Measurements from ENCODE around the gene GABBR1. TPM values are rescaled to one million over a fixed set of nuclear protein-coding genes. Genes with fewer than 3 reads are reported as not detected.

Gene GABBR1
- total and polyA plus RNA-seq, 4 donors = 1.1 to 4.7 (median 1.4) TPM

GRCh38 chr6:29681811-29682210 is 48.8 kb upstream of the GABBR1 start:
- TF ChIP-seq FOXA2 (IDR thresholded peaks at IDR 0.05) = no peak
- no peak for TF ChIP-seq TAF1 (conservative IDR thresholded peaks at IDR 0.05)
- TF ChIP-seq NR2F2 (IDR thresholded peaks at IDR 0.05) = no peak
- TF ChIP-seq EGR1 (IDR thresholded peaks at IDR 0.05; ENCODE audit: low read depth in 2 of 2) = no peak
- no peak for TF ChIP-seq FOXA1 (IDR thresholded peaks at IDR 0.05)
- no peak for TF ChIP-seq RAD21 (IDR thresholded peaks at IDR 0.05)
- TF ChIP-seq MAX (IDR thresholded peaks at IDR 0.05) = no peak
- TF ChIP-seq SP1 (IDR thresholded peaks at IDR 0.05) = no peak
- no peak for TF ChIP-seq ATF3 (IDR thresholded peaks at IDR 0.05)
- no peak for TF ChIP-seq REST (IDR thresholded peaks at IDR 0.05)
- no peak for TF ChIP-seq HNF4G (IDR thresholded peaks at IDR 0.05)
- no peak for TF ChIP-seq CTCF (IDR thresholded peaks at IDR 0.05; ENCODE audit: low read depth, low read length, missing input control)
- no peaks in the 10 kb centered on the region for H3K27me3 ChIP-seq (ENCODE audit: control insufficient read depth in 4 of 4, insufficient read depth in 4 of 4, low read length in 3 of 4)
- WGBS = 88% methylated on average over 8 of the region's 8 CpGs
- H3K4me3 ChIP-seq (ENCODE audit: low read depth in 1 of 3, low read length in 3 of 3) = no peak overlapping the region
- DNase-seq (ENCODE audit: low spot score) = no peak
- peaks cover 0 to 2% (median 0%) of the 10 kb centered on the region in 4 donors for H3K9me3 ChIP-seq (ENCODE audit: control insufficient read depth in 4 of 4, low read length in 3 of 4)
- no peak overlapping the region for H3K9ac ChIP-seq (ENCODE audit: low read depth in 1 of 2, low read length in 2 of 2)
- H3K4me1 ChIP-seq (ENCODE audit: control insufficient read depth in 4 of 4, insufficient read depth in 4 of 4, low read length in 3 of 4) = no peaks in the 10 kb centered on the region
- H3K36me3 ChIP-seq (ENCODE audit: control insufficient read depth in 4 of 4, insufficient read depth in 3 of 4, low read depth in 1 of 4, low read length in 3 of 4) = no peaks in the 10 kb centered on the region
- H3K27ac ChIP-seq (ENCODE audit: low read depth in 1 of 2, low read length in 2 of 2) = no peak overlapping the region

- no peak within 1 kb of the TSS for H3K4me3 ChIP-seq (ENCODE audit: low read depth in 1 of 3, low read length in 3 of 3)
- TF ChIP-seq ATF3 (IDR thresholded peaks at IDR 0.05) (no peak), MAX (IDR thresholded peaks at IDR 0.05) (no peak), SP1 (IDR thresholded peaks at IDR 0.05) (no peak), GABPA (IDR thresholded peaks at IDR 0.05 in 1 of 2, conservative IDR thresholded peaks at IDR 0.05 in 1 of 2) (no peak), CTCF (IDR thresholded peaks at IDR 0.05; ENCODE audit: low read depth, low read length, missing input control) (no peak), JUND (IDR thresholded peaks at IDR 0.05) (no peak), HNF4A (conservative IDR thresholded peaks at IDR 0.05) (no peak), NR2F2 (IDR thresholded peaks at IDR 0.05) (no peak), ZBTB33 (IDR thresholded peaks at IDR 0.05) (no peak)
These were observed 47.9 kb upstream of the GABBR1 start, which contains the start of gene ZFP57 for GRCh38 chr6:29680904-29681303. Gene ZFP57 (minus strand): TSS chr6:29681152. CDS start chr6:29677003, 4,149 bp downstream.

More at GRCh38 chr6:29680904-29681303, 47.9 kb upstream of the GABBR1 start, which contains the start of gene ZFP57:
- peaks cover 0 to 2% (median 0%) of the 10 kb centered on the region in 4 donors for H3K9me3 ChIP-seq (ENCODE audit: control insufficient read depth in 4 of 4, low read length in 3 of 4)
- 82% methylated on average over 31 of the region's 31 CpGs for WGBS
- no peaks in the 10 kb centered on the region for H3K36me3 ChIP-seq (ENCODE audit: control insufficient read depth in 4 of 4, insufficient read depth in 3 of 4, low read depth in 1 of 4, low read length in 3 of 4)
- H3K27ac ChIP-seq (ENCODE audit: low read depth in 1 of 2, low read length in 2 of 2) = no peak within 1 kb of the TSS
- DNase-seq (ENCODE audit: low spot score) = no peak
- H3K27me3 ChIP-seq (ENCODE audit: control insufficient read depth in 4 of 4, insufficient read depth in 4 of 4, low read length in 3 of 4) = no peaks in the 10 kb centered on the region
- no peak within 1 kb of the TSS for H3K9ac ChIP-seq (ENCODE audit: low read depth in 1 of 2, low read length in 2 of 2)
- H3K4me1 ChIP-seq (ENCODE audit: control insufficient read depth in 4 of 4, insufficient read depth in 4 of 4, low read length in 3 of 4) = no peaks in the 10 kb centered on the region
